Liver (tissue), 9 donors: ENCODE measurements around the gene NTN1. TPM values are rescaled to one million over a fixed set of nuclear protein-coding genes. Genes with fewer than 3 reads are reported as not detected.

Source experiments
- DNase-seq: peaks from one replicate; pipeline ENCODE4 v3.0.0-alpha.2; 2017; ENCODE audit warnings: low spot score
- H3K27ac ChIP-seq, 2 donors: one replicate each; pipeline ENCODE4 v1.7.0; 2013; ENCODE audit warnings: inconsistent platforms in 2 of 2, low read length in 2 of 2, control low read depth in 1 of 2, low read depth in 1 of 2, mild to moderate bottlenecking in 1 of 2
- H3K27me3 ChIP-seq, 4 donors: one replicate each; pipeline versions ENCODE4 v1.6.1 to v1.7.0; 2013; ENCODE audit warnings: low read length in 3 of 4, inconsistent platforms in 1 of 4, mild to moderate bottlenecking in 1 of 4, moderate library complexity in 1 of 4; ENCODE audit not compliant: control insufficient read depth in 4 of 4, insufficient read depth in 4 of 4
- H3K36me3 ChIP-seq, 4 donors: one replicate each; pipeline versions ENCODE4 v1.6.1 to v1.7.0; 2013; ENCODE audit warnings: low read length in 3 of 4, mild to moderate bottlenecking in 3 of 4, low read depth in 1 of 4, moderate library complexity in 1 of 4; ENCODE audit not compliant: control insufficient read depth in 4 of 4, insufficient read depth in 3 of 4
- H3K4me1 ChIP-seq, 4 donors: one replicate each; pipeline versions ENCODE4 v1.6.1 to v1.7.0; 2013; ENCODE audit warnings: low read length in 3 of 4, mild to moderate bottlenecking in 3 of 4, moderate library complexity in 1 of 4; ENCODE audit not compliant: control insufficient read depth in 4 of 4, insufficient read depth in 4 of 4
- H3K4me3 ChIP-seq, 3 donors: one replicate each; pipeline versions ENCODE4 v1.6.1 to v1.7.0; 2013; ENCODE audit warnings: low read length in 3 of 3, control low read depth in 1 of 3, low read depth in 1 of 3, mild to moderate bottlenecking in 1 of 3
- H3K9ac ChIP-seq, 2 donors: one replicate each; pipeline ENCODE4 v1.7.0; 2013; ENCODE audit warnings: low read length in 2 of 2, mild to moderate bottlenecking in 2 of 2, moderate library complexity in 2 of 2, control low read depth in 1 of 2, low read depth in 1 of 2
- H3K9me3 ChIP-seq, 4 donors: one replicate each; pipeline versions ENCODE4 v1.6.1 to v1.7.0; 2013; ENCODE audit warnings: low read length in 3 of 4; ENCODE audit not compliant: control insufficient read depth in 4 of 4
- EGR1 ChIP-seq, 2 donors: IDR thresholded peaks; 2 replicates each; pipeline ENCODE4 v1.6.1; 2016 to 2018; ENCODE audit warnings: antibody characterized with exemption in 2 of 2, low read depth in 2 of 2
- FOXA1 ChIP-seq: IDR thresholded peaks from 2 replicates; pipeline ENCODE4 v1.6.1; 2016; ENCODE audit warnings: antibody characterized with exemption
- FOXA2 ChIP-seq: IDR thresholded peaks from 2 replicates; pipeline ENCODE4 v1.6.1; 2016; ENCODE audit warnings: antibody characterized with exemption
- GABPA ChIP-seq, 2 donors: IDR thresholded peaks in 1 of 2; conservative IDR thresholded peaks in 1 of 2; 2 replicates each; pipeline ENCODE4 v1.6.1; 2016; ENCODE audit warnings: antibody characterized with exemption in 2 of 2, mild to moderate bottlenecking in 1 of 2, moderate library complexity in 1 of 2
- HNF4A ChIP-seq, 2 donors: conservative IDR thresholded peaks; 2 replicates each; pipeline ENCODE4 v1.6.1; 2016; ENCODE audit warnings: antibody characterized with exemption in 2 of 2, mild to moderate bottlenecking in 2 of 2
- HNF4G ChIP-seq: IDR thresholded peaks from 2 replicates; pipeline ENCODE4 v1.6.1; 2016; ENCODE audit warnings: antibody characterized with exemption
- JUND ChIP-seq, 2 donors: IDR thresholded peaks; 2 replicates each; pipeline ENCODE4 v1.6.1; 2016; ENCODE audit warnings: antibody characterized with exemption in 2 of 2
- NR2F2 ChIP-seq: IDR thresholded peaks from 2 replicates; pipeline ENCODE4 v1.6.1; 2016; ENCODE audit warnings: antibody characterized with exemption
- RAD21 ChIP-seq, 2 donors: IDR thresholded peaks; 2 replicates each; pipeline ENCODE4 v1.6.1; 2016; ENCODE audit warnings: antibody characterized with exemption in 2 of 2, mild to moderate bottlenecking in 2 of 2
- RXRA ChIP-seq, 2 donors: IDR thresholded peaks; 2 replicates each; pipeline ENCODE4 v1.6.1; 2017 to 2018; ENCODE audit warnings: antibody characterized with exemption in 2 of 2, mild to moderate bottlenecking in 1 of 2
- SP1 ChIP-seq: IDR thresholded peaks from 2 replicates; pipeline ENCODE4 v1.6.1; 2018; ENCODE audit warnings: antibody characterized with exemption, mild to moderate bottlenecking
- TAF1 ChIP-seq: conservative IDR thresholded peaks from 2 replicates; pipeline ENCODE4 v1.6.1; 2016; ENCODE audit warnings: antibody characterized with exemption, mild to moderate bottlenecking
- YY1 ChIP-seq: IDR thresholded peaks from 2 replicates; pipeline ENCODE4 v1.6.1; 2016; ENCODE audit warnings: antibody characterized with exemption, mild to moderate bottlenecking
- WGBS: extraction: QIAGEN DNeasy Blood & Tissue Kit; methylation state at CpG from one replicate; pipeline ENCODE4 v1.1.7; 2013; 5-methylcytosine and 5-hydroxymethylcytosine counted together
- polyA plus RNA-seq, 2 donors: library from polyadenylated mRNA; stranded (reverse) in 1 of 2; unstranded in 1 of 2; fragments of 200-250 nt in 1 of 2; fragments of >200 nt in 1 of 2; fragmentation: Nextera tagmentation in 1 of 2; extraction: Ambion mirVana in 1 of 2; gene quantifications; one replicate each; pipeline versions ENCODE4 v1.2.1 to v1.2.3, GENCODE V29; 2013 to 2015
- total RNA-seq, 2 donors: library from RNA; depleted of rRNA; stranded (reverse); fragments of >200 nt; gene quantifications; one replicate each; pipeline ENCODE4 v1.2.3, GENCODE V29; 2014
- TF ChIP-seq, protein P1 (sequence below): IDR thresholded peaks from 2 replicates; pipeline ENCODE4 v1.6.1; 2016; ENCODE audit warnings: antibody characterized with exemption
- TF ChIP-seq, protein P2 (sequence below): IDR thresholded peaks from 2 replicates; pipeline ENCODE4 v1.6.1; 2016; ENCODE audit warnings: antibody characterized with exemption, mild to moderate bottlenecking
- TF ChIP-seq, protein P3 (sequence below): IDR thresholded peaks from 2 replicates; pipeline ENCODE4 v1.6.1; 2016; ENCODE audit warnings: antibody characterized with exemption
- TF ChIP-seq, protein P4 (sequence below): IDR thresholded peaks from 2 replicates; pipeline ENCODE4 v1.6.1; 2016; ENCODE audit warnings: antibody characterized with exemption
- TF ChIP-seq, protein P5 (sequence below): fragments of 150-350 bp; IDR thresholded peaks from 2 replicates; pipeline ENCODE4 v1.5.1; 2017; ENCODE audit warnings: improper control_type of control experiment, low read depth, low read length; ENCODE audit not compliant: missing input control
- donor health status: healthy.
- donor health status: healthy.
- donor health status: healthy.
- donor health status: healthy.
- donor health status: healthy.

The NTN1 gene
- total and polyA plus RNA-seq, 4 donors = 0.14 to 8.7 (median 4.3) TPM

DNA sequence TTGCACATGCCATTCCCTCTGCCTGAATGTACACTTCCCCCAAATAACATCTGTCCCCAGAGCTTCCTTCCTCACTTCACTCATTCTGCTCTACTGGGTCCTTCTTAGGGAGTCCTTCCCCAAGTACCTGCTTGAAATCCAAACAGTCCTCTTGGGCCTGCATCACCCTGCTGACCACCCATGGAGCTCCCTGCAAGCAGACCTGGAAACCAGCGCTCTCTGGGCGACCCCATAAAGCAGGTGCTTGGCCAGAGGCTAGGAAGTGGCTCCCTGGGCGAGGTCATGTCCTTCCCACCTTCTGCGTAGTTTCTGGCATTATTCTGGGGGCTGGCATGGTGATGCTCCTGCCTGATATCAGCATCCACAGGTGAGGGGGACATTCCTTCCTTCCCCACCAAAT, 12.2 kb upstream of the NTN1 start:
- H3K27me3 ChIP-seq = peaks cover 0 to 13% (median 0%) of the 10 kb centered on the region in 4 donors
- H3K27ac ChIP-seq = no peak overlapping the region
- peaks cover 4 to 11% (median 6%) of the 10 kb centered on the region in 4 donors for H3K4me1 ChIP-seq
- H3K9ac ChIP-seq = no peak overlapping the region
- 85% methylated on average over 4 of the region's 4 CpGs for WGBS
- no peaks in the 10 kb centered on the region for H3K9me3 ChIP-seq
- no peaks in the 10 kb centered on the region for H3K36me3 ChIP-seq
- H3K4me3 ChIP-seq = no peak overlapping the region
- TF ChIP-seq JUND (IDR thresholded peaks at IDR 0.05) = no peak
- no peak for TF ChIP-seq EGR1 (IDR thresholded peaks at IDR 0.05; ENCODE audit: low read depth in 2 of 2)
- no peak for TF ChIP-seq YY1
- TF ChIP-seq RXRA (IDR thresholded peaks at IDR 0.05) = no peak
- no peak for TF ChIP-seq HNF4G
- no peak for TF ChIP-seq HNF4A (conservative IDR thresholded peaks at IDR 0.05)
- TF ChIP-seq FOXA1 = no peak
- no peak for TF ChIP-seq GABPA (IDR thresholded peaks at IDR 0.05 in 1 of 2, conservative IDR thresholded peaks at IDR 0.05 in 1 of 2)
- TF ChIP-seq, protein P1, sequence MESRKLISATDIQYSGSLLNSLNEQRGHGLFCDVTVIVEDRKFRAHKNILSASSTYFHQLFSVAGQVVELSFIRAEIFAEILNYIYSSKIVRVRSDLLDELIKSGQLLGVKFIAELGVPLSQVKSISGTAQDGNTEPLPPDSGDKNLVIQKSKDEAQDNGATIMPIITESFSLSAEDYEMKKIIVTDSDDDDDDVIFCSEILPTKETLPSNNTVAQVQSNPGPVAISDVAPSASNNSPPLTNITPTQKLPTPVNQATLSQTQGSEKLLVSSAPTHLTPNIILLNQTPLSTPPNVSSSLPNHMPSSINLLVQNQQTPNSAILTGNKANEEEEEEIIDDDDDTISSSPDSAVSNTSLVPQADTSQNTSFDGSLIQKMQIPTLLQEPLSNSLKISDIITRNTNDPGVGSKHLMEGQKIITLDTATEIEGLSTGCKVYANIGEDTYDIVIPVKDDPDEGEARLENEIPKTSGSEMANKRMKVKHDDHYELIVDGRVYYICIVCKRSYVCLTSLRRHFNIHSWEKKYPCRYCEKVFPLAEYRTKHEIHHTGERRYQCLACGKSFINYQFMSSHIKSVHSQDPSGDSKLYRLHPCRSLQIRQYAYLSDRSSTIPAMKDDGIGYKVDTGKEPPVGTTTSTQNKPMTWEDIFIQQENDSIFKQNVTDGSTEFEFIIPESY = no peak
- DNase-seq = no peak

DNA sequence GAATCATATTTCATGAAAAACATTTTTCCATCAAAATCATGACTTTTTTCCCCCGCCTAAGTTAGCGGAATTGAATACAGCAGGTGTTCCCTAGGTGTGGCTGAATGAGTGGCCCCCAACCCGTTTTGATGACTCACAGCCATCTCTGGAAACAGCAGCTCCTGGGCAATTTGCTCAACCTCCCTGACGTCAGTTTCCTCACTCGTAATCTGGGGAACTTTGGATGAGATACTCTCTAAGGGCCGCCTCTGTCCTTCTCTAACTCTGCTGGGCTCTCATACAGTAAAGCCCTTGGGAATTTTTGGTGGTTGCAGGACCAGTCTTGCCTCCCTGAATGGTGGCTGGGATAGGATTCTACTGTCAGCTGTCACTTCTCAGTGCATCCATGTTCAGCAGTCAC, 11.6 kb upstream of the NTN1 start:
- no peak for DNase-seq
- peaks cover 0 to 4% (median 0%) of the 10 kb centered on the region in 4 donors for H3K4me1 ChIP-seq
- no peaks in the 10 kb centered on the region for H3K36me3 ChIP-seq
- H3K9ac ChIP-seq = no peak overlapping the region
- H3K27ac ChIP-seq = no peak overlapping the region
- peaks cover 0 to 8% (median 0%) of the 10 kb centered on the region in 4 donors for H3K27me3 ChIP-seq
- no peaks in the 10 kb centered on the region for H3K9me3 ChIP-seq
- WGBS = 69% methylated on average over 6 of the region's 6 CpGs
- H3K4me3 ChIP-seq = no peak overlapping the region
- TF ChIP-seq HNF4A (conservative IDR thresholded peaks at IDR 0.05) (no peak), RAD21 (IDR thresholded peaks at IDR 0.05) (no peak), YY1 (no peak), SP1 (no peak), TAF1 (no peak), FOXA1 (no peak), RXRA (IDR thresholded peaks at IDR 0.05) (no peak), NR2F2 (no peak), JUND (IDR thresholded peaks at IDR 0.05) (no peak), GABPA (IDR thresholded peaks at IDR 0.05 in 1 of 2, conservative IDR thresholded peaks at IDR 0.05 in 1 of 2) (no peak), HNF4G (no peak), FOXA2 (no peak)
- TF ChIP-seq, protein P1 = no peak
- TF ChIP-seq, protein P2, sequence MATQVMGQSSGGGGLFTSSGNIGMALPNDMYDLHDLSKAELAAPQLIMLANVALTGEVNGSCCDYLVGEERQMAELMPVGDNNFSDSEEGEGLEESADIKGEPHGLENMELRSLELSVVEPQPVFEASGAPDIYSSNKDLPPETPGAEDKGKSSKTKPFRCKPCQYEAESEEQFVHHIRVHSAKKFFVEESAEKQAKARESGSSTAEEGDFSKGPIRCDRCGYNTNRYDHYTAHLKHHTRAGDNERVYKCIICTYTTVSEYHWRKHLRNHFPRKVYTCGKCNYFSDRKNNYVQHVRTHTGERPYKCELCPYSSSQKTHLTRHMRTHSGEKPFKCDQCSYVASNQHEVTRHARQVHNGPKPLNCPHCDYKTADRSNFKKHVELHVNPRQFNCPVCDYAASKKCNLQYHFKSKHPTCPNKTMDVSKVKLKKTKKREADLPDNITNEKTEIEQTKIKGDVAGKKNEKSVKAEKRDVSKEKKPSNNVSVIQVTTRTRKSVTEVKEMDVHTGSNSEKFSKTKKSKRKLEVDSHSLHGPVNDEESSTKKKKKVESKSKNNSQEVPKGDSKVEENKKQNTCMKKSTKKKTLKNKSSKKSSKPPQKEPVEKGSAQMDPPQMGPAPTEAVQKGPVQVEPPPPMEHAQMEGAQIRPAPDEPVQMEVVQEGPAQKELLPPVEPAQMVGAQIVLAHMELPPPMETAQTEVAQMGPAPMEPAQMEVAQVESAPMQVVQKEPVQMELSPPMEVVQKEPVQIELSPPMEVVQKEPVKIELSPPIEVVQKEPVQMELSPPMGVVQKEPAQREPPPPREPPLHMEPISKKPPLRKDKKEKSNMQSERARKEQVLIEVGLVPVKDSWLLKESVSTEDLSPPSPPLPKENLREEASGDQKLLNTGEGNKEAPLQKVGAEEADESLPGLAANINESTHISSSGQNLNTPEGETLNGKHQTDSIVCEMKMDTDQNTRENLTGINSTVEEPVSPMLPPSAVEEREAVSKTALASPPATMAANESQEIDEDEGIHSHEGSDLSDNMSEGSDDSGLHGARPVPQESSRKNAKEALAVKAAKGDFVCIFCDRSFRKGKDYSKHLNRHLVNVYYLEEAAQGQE = no peak
- TF ChIP-seq, protein P3, sequence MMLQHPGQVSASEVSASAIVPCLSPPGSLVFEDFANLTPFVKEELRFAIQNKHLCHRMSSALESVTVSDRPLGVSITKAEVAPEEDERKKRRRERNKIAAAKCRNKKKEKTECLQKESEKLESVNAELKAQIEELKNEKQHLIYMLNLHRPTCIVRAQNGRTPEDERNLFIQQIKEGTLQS = no peak
- TF ChIP-seq, protein P4, sequence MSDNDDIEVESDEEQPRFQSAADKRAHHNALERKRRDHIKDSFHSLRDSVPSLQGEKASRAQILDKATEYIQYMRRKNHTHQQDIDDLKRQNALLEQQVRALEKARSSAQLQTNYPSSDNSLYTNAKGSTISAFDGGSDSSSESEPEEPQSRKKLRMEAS = no peak
- TF ChIP-seq, protein P5, sequence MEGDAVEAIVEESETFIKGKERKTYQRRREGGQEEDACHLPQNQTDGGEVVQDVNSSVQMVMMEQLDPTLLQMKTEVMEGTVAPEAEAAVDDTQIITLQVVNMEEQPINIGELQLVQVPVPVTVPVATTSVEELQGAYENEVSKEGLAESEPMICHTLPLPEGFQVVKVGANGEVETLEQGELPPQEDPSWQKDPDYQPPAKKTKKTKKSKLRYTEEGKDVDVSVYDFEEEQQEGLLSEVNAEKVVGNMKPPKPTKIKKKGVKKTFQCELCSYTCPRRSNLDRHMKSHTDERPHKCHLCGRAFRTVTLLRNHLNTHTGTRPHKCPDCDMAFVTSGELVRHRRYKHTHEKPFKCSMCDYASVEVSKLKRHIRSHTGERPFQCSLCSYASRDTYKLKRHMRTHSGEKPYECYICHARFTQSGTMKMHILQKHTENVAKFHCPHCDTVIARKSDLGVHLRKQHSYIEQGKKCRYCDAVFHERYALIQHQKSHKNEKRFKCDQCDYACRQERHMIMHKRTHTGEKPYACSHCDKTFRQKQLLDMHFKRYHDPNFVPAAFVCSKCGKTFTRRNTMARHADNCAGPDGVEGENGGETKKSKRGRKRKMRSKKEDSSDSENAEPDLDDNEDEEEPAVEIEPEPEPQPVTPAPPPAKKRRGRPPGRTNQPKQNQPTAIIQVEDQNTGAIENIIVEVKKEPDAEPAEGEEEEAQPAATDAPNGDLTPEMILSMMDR = no peak
